T-helper 1 cell (primary cell): ENCODE measurements around the gene THSD4.

Experiments used
- DNase-seq, 5 donors: peaks; one replicate each; pipeline ENCODE4 v3.0.0-alpha.2; 2012 to 2020

The THSD4 gene

DNA sequence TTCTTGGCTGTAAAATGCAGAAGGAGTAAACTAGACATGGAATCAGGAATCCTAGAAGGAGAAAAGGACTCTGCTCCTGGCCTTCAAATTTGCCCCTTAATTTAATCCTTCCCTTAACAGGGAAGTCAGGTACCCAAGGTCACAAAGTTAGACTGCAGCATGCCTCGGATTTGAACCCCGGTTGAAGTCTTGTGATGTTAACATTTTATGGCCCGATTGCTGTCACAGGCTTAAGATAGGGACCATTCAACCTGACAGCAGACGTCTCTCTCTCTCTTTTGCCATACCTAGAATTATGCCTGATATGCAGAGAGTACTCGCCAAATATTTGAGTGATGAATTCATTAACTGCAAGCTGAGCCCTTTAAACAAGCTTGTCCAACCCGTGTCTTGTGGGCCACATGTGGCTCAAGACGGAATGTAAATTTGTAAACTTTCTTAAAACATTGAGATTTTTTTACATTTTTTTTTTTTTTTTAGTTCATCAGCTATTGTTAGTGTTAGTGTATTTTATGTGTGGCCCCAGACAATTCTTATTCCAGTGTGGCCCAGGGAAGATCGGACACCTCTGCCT lies 217.2 kb downstream of the THSD4 start:
- no peak for DNase-seq

DNA sequence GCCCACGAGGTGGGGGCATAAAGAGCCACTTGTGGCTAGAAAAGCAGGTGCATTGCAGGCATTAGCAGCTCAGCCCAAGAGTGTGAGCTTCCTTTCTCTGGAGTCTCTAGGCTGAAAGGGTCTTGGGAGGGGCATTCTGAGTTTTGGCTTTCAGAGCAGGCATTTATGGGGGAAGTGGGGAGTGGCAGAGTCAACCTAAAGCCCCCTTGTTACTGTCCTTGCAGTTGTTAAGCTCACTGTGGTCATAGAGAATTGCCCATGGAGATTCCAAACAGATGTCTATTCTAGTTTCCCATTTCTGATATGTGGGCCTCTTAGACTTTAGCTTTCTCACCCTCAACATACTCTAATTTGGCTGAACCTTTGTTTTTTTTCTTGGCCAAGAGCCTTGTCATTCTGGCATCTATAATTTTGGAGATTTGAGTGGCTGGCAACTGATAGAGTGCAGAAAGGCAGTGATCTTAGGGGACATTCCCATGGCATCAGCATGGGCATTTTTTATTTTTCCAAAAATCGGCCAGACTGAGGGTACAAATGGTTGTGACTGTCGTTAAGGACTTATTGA lies 217.9 kb downstream of the THSD4 start:
- DNase-seq: no peak

DNA sequence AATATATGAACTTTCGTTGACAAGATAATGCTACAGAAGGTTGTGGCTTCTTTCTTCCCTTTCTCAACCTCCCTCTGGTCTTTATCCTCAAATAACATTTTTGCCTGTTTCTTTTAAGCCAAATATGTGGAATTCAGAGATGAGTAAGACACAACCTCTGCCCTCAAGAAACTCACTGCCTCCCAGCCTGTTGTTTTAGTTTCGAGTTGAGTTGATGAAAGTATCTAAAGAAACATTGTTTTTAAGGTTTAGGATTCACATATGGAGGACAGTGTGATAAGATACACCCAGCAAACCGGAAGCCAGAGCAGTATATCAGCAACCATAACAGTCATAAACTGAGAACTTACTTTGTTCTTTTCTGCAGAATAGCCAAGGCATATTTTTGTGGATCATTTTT lies 218.6 kb downstream of the THSD4 start:
- peak in 1 of 5 donors; percentile 39 for DNase-seq

DNA sequence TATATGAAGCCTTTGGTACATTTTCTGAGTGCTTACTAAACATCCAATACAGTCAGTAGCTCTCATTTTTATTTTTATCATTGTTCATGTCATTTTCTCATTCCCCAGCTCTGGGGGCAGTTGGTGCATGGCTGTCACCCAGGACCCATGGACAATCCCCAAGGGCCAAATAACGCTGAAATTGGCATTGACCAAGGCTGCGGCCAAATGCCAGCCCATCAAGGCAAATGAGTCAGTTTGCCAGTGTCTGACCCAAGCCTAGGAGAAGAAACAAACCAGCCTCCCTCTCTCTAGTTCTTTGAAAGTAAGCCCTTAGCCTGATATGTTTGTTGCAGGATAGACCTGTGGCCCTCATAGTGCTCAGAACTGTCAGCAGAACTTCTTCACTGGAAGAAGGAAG lies 219.2 kb downstream of the THSD4 start:
- DNase-seq: no peak

DNA sequence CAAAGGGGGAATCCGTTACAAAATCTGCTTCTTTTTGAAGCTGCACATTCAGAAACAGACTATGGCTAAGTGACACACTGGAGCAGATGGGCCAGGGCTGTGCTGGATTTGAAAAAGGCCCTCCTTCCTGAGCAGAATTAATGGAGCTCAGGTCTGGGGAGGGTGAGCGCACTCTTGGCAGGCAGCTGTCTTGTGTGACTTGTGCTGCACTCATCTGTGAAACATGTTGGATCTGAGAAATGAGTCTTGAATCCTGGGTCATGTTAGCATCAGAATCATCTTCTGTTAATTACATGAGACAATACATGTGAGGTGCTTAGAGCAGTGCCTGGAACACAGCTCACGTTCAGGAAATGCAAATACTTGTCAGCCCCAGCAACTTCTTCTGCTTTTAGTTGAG lies 219.6 kb downstream of the THSD4 start:
- DNase-seq: no peak

DNA sequence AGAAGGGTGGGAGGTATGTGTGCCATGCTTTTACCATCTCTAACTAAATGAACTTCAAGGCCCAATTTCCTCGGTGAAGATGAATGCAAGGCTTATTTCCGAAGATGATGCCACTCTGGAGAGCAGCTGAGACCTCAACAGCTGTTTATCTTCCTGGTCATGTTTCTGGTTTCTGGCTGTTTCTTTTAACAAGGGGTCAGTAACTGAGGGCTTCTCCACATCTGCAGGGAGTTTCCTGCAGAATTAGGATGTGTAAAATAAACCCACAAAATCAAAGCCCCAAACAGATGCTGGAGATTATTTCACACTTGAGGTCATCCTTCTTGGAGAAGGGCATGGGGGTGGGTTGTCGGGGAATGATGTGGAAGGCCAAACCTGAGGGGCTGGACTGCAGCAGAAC lies 220.3 kb downstream of the THSD4 start:
- DNase-seq: no peak

DNA sequence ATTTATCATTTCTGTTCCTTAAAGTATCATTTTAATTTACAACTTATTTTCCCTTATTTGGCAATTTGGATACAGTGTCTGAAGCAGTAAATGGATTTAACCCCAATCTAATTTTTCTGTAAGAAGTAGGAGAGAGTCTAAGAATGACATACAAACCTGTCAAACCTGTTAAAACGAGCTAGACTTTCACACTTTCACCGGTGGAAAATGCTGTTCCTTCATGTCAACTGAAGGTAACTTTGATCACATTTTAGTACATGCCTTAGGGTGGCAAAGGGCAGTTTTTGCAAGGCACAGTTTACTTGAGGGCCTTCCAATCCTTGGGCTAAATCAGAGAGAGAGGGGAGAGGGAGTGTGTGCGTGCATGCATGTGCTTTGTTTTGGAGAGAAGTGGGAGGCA lies 221.4 kb downstream of the THSD4 start:
- no peak for DNase-seq

DNA sequence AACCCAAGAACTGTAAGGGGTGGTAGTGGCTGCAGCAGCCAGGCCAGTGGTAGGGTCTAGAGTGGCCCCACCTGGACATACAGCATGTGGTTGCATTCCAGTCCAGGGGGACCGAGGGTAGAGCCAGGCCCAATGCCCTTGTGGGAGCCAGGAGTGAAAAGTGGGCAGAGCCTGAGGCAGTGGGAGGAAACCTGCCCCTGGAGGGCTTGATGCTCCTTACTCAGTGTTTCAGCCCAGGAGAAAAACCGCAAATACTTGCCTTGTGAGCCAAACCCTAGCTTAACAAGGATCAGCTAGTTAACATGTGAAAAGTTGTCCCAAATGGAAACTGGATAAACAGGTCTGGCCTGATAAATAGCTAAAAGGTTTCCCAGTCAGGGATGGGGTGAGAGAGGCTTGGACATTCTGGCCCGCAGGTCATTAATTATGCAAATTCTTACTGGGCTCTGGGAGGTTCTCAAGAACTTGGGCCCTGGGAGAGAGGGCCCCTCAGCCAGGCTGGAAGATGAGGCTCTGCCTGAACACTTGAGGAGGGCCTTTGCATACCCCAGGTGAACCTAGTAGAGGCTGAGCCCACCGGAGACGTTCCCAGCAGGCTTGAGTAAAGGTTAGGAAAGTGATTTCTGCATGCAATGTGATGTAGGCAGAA lies 222.1 kb downstream of the THSD4 start:
- DNase-seq: no peak

DNA sequence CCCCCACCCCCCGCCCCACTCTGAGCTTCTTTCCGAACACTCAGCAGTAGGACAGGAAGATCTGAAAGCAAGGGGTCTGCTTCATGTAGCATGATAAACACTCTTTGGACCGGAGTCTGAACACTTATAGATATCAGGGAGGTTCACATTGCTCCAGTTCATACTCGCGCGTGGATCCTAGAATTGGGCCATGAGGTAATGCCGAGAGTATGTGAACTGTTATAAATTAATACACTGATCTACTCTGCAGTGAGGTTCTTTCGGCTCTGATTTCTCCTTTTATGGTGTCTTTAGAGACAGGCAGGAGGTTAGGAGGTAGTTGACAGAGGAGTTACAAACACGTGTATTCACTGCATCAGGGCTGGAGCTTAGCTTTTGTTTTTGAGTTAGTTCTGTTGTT lies 223.0 kb downstream of the THSD4 start:
- no peak for DNase-seq

DNA sequence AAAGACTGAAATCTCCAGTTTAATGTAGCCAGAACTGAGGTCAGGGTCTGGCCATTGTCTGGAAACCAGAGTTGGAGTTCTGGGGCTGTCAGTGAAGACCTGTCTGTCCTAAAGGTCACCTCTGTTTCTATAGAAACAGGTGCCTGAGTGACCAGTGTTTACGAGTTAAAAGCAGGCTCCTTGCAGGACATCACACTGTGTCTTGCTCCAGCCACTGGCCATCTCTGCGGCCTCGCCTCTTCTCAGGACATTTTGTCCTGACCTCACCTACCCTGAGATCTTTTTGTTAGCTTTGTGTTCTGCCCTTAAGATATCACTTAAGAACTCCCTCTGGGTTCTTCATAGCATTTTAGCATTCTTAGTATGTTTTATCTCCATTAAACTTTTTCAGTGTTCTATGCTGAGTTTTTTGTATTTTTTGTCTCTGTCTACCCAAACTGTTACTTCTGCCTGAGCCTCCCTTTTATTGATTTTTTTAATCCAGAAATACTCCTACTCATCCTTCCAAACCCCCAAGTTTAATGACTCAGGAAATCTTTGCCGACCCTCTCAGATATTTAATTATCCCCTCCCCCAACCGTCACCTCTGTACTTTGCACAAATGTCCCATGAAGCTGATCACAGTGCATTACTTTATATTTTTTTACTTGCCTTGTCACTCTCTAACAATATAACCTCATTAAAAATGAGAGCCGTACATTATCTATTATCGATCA lies 223.7 kb downstream of the THSD4 start:
- no peak for DNase-seq

DNA sequence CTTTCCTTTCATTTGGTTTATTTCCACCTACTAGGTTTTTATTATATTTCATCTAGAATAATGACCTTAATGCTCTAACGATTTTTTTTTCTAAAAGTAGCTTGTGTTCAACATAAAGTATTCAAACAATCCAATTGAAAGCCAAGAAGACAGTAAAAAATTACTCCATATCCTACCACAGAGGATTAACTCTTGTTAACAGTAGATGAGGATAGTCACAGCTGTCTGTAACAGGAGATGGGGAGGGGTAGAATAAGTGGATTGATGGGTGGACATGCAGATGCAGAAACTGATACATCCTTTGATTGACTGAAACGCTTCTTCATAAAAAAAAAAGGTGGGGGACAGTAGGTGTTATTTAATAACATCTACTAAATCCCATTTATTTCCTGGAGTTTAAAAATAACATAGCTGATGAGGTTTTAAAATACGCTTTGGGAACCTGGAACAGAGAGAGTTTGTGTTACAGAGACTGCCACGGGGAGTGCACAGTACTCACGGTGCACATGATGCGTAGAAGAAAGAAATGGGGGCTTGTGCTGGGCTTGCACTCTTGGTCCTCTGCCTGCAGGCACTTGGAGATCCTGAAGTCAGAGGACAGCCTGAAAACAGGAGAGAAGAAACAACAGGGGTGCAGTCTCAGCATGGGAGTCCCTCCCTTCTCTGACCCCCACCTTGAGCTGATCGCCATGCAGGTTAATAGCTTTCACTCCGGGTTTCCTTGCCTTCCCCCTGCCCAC lies 226.7 kb downstream of the THSD4 start:
- no peak for DNase-seq

DNA sequence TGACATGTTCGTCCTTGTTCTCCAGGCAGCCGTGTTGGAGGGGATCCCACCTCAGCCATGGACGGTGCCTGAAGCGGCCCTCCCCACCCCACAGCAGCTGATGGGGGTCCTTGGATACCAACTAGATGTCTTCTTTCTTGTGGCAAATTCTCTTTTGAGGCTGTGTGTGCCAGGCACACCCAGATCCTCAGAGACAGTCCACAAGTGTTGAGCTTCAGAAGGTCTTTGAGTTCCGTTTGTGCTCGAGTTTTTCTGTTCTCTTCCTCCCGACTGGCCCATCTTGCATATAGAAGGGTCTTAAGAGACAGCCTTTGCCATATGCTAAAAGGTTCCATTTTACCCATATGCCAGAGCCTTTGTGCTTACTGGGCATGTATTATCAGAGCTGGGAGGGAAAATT lies 227.4 kb downstream of the THSD4 start:
- DNase-seq: no peak

DNA sequence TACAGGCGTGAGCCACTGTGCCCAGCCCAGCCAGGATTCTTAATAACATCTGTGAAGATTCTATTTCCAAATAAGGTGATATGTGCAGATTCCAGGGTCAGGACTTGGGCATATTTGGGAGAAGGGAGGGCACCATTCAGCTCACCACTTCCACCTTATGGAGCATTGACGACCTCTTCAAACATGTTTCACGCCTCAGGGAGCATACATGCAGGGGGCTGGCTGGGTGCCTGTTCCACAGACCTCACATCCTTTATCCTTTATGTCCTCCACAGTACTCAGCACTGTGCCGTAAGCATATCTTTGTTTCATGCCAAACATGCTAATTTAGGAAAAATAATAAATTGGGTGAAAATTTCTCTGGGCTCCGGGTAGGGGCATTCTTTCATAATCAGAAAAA lies 229.0 kb downstream of the THSD4 start:
- DNase-seq: no peak

DNA sequence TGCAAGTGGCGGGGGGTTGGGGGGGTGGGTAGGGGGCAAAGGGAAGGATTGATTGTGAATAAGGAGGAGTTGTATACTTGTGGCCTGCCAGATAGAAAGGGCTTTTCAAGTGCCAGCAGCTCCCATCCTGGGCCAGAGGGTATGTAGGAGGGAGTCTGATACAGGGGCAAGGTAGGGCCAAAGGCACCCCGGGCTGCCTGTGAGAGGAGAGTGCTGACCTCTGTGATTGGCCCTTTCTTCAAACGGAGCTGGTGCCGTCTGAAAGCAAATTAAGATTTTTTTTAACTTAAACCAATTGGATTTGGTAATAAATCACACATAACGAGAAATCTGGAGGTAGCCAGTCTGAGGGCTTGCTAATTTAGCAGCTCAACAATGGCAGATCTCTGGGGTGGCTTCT lies 229.9 kb downstream of the THSD4 start:
- no peak for DNase-seq

DNA sequence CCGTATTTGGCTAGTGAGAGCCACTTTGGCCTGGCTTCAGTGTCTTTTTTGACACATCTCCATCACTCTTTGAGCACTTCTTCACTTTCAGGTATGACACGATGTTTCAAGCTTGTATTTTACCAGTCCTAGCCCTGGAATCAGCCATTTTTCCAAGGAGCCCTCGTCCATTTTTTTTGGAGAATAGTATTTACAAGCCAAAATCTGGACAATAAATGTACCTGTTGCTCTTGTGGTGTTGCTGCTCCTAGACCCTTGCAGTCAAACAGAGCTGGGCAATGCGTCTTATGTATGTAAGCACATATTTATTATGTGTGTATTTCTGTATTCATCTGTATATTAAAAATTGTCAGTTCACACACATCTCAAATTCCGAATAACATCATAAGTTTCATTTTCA lies 231.2 kb downstream of the THSD4 start:
- DNase-seq: no peak

DNA sequence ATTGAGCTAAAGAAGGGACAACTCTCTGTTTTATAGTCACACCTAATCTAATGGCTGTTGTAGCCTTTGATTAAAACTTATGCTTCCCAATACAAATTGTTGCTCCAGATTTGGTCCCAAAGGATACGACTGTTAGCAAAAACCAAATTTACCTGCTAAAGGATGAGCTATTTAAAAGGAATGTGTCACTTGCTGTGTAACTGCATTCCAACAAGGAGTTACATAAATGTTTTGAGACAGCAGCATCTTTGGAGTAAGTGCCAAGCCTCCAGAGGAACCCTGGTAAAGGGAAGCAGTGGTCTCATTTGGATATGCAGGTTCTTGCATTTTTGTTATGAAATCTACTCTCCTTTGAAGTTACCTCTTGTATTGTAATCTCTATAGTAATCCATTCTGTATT lies 233.3 kb downstream of the THSD4 start:
- no peak for DNase-seq

DNA sequence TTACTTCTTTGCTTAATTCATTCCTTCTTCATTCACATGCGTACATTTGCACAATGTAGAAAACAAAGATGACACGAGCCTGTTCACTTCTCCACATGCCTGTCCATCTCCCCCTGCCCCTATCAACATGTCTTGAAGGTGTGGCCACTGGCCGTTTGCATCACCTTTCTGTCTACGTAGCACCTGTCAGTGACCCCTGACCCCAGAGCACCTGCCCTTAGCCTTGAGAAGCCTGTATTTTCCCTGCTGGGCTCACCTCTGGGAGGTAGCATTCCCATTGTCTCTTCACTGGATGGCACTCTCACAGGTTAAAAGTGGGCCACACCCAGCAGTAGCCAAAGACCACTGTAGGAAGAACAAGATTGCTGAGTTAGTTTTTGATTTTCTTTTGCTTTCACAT lies 234.1 kb downstream of the THSD4 start:
- DNase-seq: no peak

DNA sequence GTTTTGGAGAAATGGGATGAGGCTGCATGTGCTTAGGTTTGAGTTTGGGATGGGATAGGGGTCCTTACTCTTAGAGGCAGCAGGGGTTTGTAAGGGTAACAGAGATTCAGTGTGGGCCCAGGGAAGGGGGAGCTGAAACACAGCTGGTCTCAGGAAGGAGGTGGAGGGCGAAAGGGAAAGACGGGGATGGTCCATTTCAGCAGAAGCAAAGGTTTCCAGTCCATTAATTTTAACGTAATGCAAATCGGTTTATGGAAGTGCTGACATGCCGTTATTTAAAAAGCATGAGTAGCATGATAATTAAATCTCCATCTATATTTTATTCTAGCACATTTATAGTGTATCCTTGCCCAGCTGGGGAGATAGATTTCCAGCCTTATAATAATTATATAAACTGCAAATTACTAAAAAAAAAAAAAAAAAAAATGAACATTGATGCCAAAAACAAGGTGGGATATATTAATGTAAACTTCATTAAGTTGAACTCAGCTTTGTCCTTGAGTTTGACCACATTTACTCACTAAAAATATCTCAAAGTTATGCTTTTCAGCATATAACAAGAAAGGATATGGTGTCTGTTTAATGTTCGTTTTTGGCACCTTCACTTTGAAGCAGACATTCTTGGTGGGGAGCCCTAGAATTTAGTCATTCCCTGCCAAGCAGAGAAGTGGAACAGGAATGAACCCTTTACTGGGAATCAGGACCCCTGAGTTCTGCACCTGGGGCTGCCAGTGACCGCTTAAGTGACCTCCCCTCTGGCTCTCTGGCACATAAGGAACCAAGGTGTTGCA lies 234.7 kb downstream of the THSD4 start:
- DNase-seq: no peak

DNA sequence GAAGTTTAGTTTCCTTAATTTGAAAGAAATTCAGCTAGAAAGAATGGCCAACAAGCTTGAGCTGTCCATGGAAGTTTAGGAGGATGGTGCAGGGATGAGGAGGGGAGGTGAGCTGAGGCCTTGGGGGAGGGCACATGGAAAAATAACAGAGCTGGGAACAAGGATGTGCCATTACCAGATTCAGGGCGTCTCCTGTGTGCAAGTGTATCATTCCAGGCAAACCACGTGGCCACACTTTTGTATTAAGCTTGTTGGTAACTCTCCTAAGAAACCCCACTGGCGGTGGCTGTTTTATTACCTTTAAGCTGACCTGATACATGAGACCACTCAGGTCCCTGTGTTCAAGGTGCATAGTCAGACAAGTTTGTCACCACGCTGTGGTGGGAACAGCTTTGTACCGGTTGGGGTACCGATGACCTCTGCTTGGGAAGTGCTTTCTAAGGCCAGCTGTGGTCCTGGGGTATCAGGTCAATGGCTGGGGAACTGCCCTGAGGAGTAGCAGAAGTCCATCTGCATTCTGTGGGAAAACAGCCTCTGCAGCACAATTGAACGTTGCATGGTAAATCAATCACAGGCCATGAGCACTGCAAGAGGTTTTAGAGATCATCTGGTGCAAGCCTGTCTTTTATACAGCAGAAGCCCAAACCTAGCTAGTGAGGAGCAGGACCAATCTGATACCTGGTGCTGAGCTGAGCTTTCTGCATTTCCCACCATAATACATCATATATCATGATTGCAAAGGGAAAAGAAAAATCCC lies 235.5 kb downstream of the THSD4 start:
- DNase-seq: no peak

DNA sequence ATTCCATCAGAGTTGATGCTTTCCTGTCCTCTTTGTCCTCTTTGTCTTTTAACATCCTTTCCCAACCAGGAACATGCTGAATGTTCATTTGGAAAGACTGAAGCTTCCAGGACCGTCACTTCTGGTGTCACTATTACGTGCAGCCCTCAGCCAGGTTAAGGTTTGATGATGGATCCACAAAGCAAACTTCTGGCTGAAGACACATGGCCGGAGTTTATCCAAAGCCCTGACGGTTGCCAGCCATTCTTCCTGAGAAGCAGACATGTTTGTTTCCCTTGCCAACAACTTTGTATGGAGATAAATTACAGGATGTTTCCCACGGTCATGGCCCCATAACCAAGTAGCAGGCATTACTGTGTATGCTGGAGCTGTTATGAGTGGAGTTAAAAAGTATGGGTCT lies 236.9 kb downstream of the THSD4 start:
- DNase-seq: no peak

DNA sequence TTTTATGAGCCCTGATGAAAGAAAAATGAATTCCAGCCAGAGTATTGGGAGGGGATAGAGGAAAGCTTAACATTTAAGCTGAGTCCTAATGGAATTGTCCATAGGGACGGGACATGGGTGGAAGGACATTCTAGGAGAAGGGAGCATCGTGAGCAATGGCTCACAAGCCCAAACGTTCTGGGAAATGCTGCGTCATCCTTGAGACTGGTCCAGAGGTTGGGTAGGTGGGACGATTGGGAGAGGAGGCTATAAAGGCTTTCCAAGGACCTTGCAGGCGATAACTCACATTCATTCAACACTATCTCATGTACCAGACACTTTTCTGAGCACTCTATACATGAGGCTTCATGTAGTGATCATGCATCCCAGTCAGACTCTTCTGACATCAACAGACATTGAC lies 237.5 kb downstream of the THSD4 start:
- DNase-seq: no peak

DNA sequence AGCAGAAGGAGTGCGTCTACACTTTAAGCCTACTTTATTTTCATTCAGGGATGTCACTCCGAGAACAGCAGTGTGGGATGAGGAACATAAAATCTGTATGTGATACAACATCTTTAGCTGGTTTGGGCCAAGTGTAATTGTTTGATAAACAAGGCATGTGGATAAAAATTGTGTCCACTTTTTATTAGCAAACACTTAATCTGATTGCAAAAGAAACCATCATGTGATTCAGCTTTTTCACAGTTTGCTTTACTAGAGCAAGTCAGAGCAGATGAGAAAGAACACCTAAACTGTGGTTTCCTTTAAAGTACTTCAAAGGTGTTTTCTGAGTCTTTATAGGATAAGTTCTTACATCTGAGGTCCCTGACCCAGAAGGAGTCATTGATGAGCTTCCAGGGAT lies 237.9 kb downstream of the THSD4 start:
- no peak for DNase-seq
